A673 (cell line): ENCODE measurements around the gene RTKN2. TPM values are rescaled to one million over a fixed set of nuclear protein-coding genes. Genes with fewer than 3 reads are reported as not detected.

ENCODE experiments used
- BruUV-seq: library from RNA; stranded (reverse); fragments of 400-500 nt; replicated peaks from 2 replicates; lab custom pipeline; 2021; lab: Mats Ljungman, UMichigan
- CTCF ChIA-PET: fragments of 300-600 bp; sonication (Branson Sonifier 250); formaldehyde crosslinking; loops from one replicate; lab custom pipeline; 2022; ENCODE audit warnings: antibody characterized with exemption; lab: Charles Lee
- POLR2A ChIA-PET: fragments of 300-600 bp; sonication (Branson Sonifier 250); formaldehyde crosslinking; loops from one replicate; lab custom pipeline; 2022; ENCODE audit warnings: antibody characterized with exemption; ENCODE audit not compliant: low non-redundant PET; lab: Charles Lee
- DNase-seq: peaks from one replicate; pipeline ENCODE4 v3.0.0-alpha.2; 2015; ENCODE audit warnings: low spot score
- H3K27ac ChIP-seq: fragments of 200-600 bp; sonication (generic); 2 replicates; pipeline ENCODE4 v1.5.1; 2016; ENCODE audit warnings: mixed run types, low read depth, mild to moderate bottlenecking, mixed read lengths, antibody characterized with exemption, low read length; ENCODE audit not compliant: poor library complexity, severe bottlenecking
- H3K27me3 ChIP-seq: fragments of 200-600 bp; sonication (generic); replicated peaks from 2 replicates; pipeline ENCODE4 v1.6.1; 2017; ENCODE audit warnings: mixed run types, low read depth, mild to moderate bottlenecking, mixed read lengths, antibody characterized with exemption, low read length; ENCODE audit not compliant: insufficient read depth, poor library complexity
- H3K36me3 ChIP-seq: fragments of 200-600 bp; sonication (generic); 2 replicates; pipeline ENCODE4 v1.6.1; 2016; ENCODE audit warnings: mixed run types, mild to moderate bottlenecking, mixed read lengths, antibody characterized with exemption, low read length; ENCODE audit not compliant: insufficient read depth, poor library complexity, severe bottlenecking
- H3K4me1 ChIP-seq: fragments of 200-600 bp; sonication (generic); 2 replicates; pipeline ENCODE4 v1.6.1; 2017; ENCODE audit warnings: mixed run types, mild to moderate bottlenecking, mixed read lengths, antibody characterized with exemption, low read length; ENCODE audit not compliant: insufficient read depth, poor library complexity, severe bottlenecking
- H3K4me3 ChIP-seq: fragments of 200-600 bp; sonication (generic); 2 replicates; pipeline ENCODE4 v1.5.1; 2016; ENCODE audit warnings: low read depth, mixed run types, mild to moderate bottlenecking, mixed read lengths, low read length; ENCODE audit not compliant: poor library complexity, severe bottlenecking
- H3K9me3 ChIP-seq: fragments of 200-600 bp; sonication (generic); 2 replicates; pipeline ENCODE4 v1.6.1; 2016; ENCODE audit warnings: mixed run types, low read depth, mild to moderate bottlenecking, mixed read lengths, antibody characterized with exemption, low read length; ENCODE audit not compliant: poor library complexity, severe bottlenecking
- CTCF ChIP-seq: fragments of 300-800, 200-600 bp; sonication (generic); conservative IDR thresholded peaks from 2 replicates; pipeline ENCODE4 v1.5.1; 2017; ENCODE audit warnings: low read depth, mild to moderate bottlenecking, antibody characterized with exemption, low read length, moderate library complexity, mixed read lengths
- EZH2 ChIP-seq: fragments of 200-600 bp; sonication (generic); IDR thresholded peaks from 2 replicates; pipeline ENCODE4 v1.6.1; 2017; ENCODE audit warnings: borderline replicate concordance, low read depth, mild to moderate bottlenecking, mixed read lengths, antibody characterized with exemption, low read length; ENCODE audit not compliant: poor library complexity, severe bottlenecking
- intact Hi-C: fragments of 100-400 bp; cut with micrococcal nuclease; formaldehyde crosslinking; loops from one replicate; pipeline ENCODE4 v1.10.0; 2022; ENCODE audit not compliant: unreplicated experiment
- total RNA-seq: library from RNA; stranded (reverse); gene quantifications from 2 replicates; pipeline ENCODE4 v1.2.3, GENCODE V29; 2021

The RTKN2 gene
- total RNA-seq, 1 experiment from 2014 or later: 22.3 TPM

GRCh38 chr10:62225362-62225761 lies 43.3 kb downstream of the RTKN2 start:
- POLR2A ChIA-PET: no interaction called here
- intact Hi-C loops: no loop called here
- H3K4me1 ChIP-seq: no peaks in the 10 kb centered on the region
- TF ChIP-seq CTCF (no peak), EZH2 (no peak)
- no peaks in the 10 kb centered on the region for H3K27me3 ChIP-seq
- CTCF ChIA-PET: no interaction called here
- H3K4me3 ChIP-seq: no peak overlapping the region
- H3K27ac ChIP-seq: no peak overlapping the region
- BruUV-seq: no TSS peak
- H3K36me3 ChIP-seq: no peaks in the 10 kb centered on the region
- no peaks in the 10 kb centered on the region for H3K9me3 ChIP-seq
- DNase-seq: no peak

GRCh38 chr10:62224606-62225005 lies 44.0 kb downstream of the RTKN2 start:
- ChIA-PET POLR2A (no interaction called here), CTCF (no interaction called here)
- Histone ChIP-seq H3K27me3 (no peaks in the 10 kb centered on the region), H3K36me3 (no peaks in the 10 kb centered on the region), H3K27ac (no peak overlapping the region), H3K9me3 (no peaks in the 10 kb centered on the region), H3K4me3 (no peak overlapping the region), H3K4me1 (no peaks in the 10 kb centered on the region)
- no peak for TF ChIP-seq EZH2
- no peak for TF ChIP-seq CTCF
- no peak for DNase-seq
- no TSS peak for BruUV-seq
- intact Hi-C loops: no loop called here

GRCh38 chr10:62217683-62218082 lies 51.0 kb downstream of the RTKN2 start:
- POLR2A ChIA-PET: no interaction called here
- TF ChIP-seq EZH2 (no peak), CTCF (no peak)

More at GRCh38 chr10:62217683-62218082, 51.0 kb downstream of the RTKN2 start:
- no TSS peak for BruUV-seq
- no peak for DNase-seq
- CTCF ChIA-PET: interaction anchor here (0.6 kb wide), 1 partner anchor 47 kb away, joined by 3 read pairs; no protein-coding TSS in a partner anchor
- intact Hi-C loops: no loop called here
- Histone ChIP-seq H3K4me1 (no peaks in the 10 kb centered on the region), H3K27me3 (no peaks in the 10 kb centered on the region), H3K36me3 (no peaks in the 10 kb centered on the region), H3K27ac (no peak overlapping the region), H3K4me3 (no peak overlapping the region), H3K9me3 (no peaks in the 10 kb centered on the region)
